Erythroblast (primary cell): ENCODE measurements around the gene TAF5L.

Source experiments
- GATA1 ChIP-seq: IDR thresholded peaks from 2 replicates; pipeline ENCODE4 v1.6.1; 2011; ENCODE audit warnings: low read depth, mild to moderate bottlenecking, control low read depth, low read length, moderate library complexity
- POLR2A ChIP-seq: IDR thresholded peaks from 2 replicates; pipeline ENCODE4 v1.6.1; 2011; ENCODE audit warnings: mild to moderate bottlenecking, low read length

GRCh38 chr1:229631148-229631547, 5.2 kb upstream of the TAF5L start:
- TF ChIP-seq POLR2A: no peak
- no peak for TF ChIP-seq GATA1
